SHP77 treated with DMSO at 0.1 percent for 48 hours (cell line): Measurements from ENCODE around the gene KCNN3.

ENCODE experiments used
- DNase-seq: peaks from one replicate; lab custom pipeline; 2025; lab: John Stamatoyannopoulos, UW

The KCNN3 gene

GRCh38 chr1:154816369-154816768 is 53.7 kb downstream of the KCNN3 start:
- DNase-seq, result no peak

GRCh38 chr1:154813846-154814505 is 56.1 kb downstream of the KCNN3 start:
- DNase-seq, result no peak

GRCh38 chr1:154813300-154813816 is 56.7 kb downstream of the KCNN3 start:
- peak; percentile 85 for DNase-seq

- DNase-seq, result no peak
Observed at GRCh38 chr1:154812877-154813276, 57.2 kb downstream of the KCNN3 start.

GRCh38 chr1:154810571-154810970 is 59.5 kb downstream of the KCNN3 start:
- no peak for DNase-seq

- no peak for DNase-seq
Observed at GRCh38 chr1:154809436-154810413, 60.4 kb downstream of the KCNN3 start.

- no peak for DNase-seq
Observed at GRCh38 chr1:154808909-154809262, 61.2 kb downstream of the KCNN3 start.

- no peak for DNase-seq
Observed at GRCh38 chr1:154808261-154808908, 61.7 kb downstream of the KCNN3 start.

GRCh38 chr1:154807048-154807591 is 63.0 kb downstream of the KCNN3 start:
- DNase-seq, result no peak

- no peak for DNase-seq
Observed at GRCh38 chr1:154806333-154806732, 63.7 kb downstream of the KCNN3 start.

- peak; percentile 57 for DNase-seq
Observed at GRCh38 chr1:154802982-154803920, 66.8 kb downstream of the KCNN3 start.

- no peak for DNase-seq
Observed at GRCh38 chr1:154802336-154802969, 67.6 kb downstream of the KCNN3 start.

GRCh38 chr1:154801234-154802011 is 68.7 kb downstream of the KCNN3 start:
- DNase-seq, result no peak

GRCh38 chr1:154799188-154799587 is 70.9 kb downstream of the KCNN3 start:
- no peak for DNase-seq

GRCh38 chr1:154798645-154799044 is 71.4 kb downstream of the KCNN3 start:
- DNase-seq, result no peak

- no peak for DNase-seq
Observed at GRCh38 chr1:154797175-154797574, 72.9 kb downstream of the KCNN3 start.

GRCh38 chr1:154796303-154796892 is 73.7 kb downstream of the KCNN3 start:
- DNase-seq, result no peak

- no peak for DNase-seq
Observed at GRCh38 chr1:154794608-154795007, 75.5 kb downstream of the KCNN3 start.

- no peak for DNase-seq
Observed at GRCh38 chr1:154793685-154794084, 76.4 kb downstream of the KCNN3 start.
